ENCODE measurements around the gene SYCE3.

SYCE3 gene

GRCh38 chr22:50600538-50600937, 37.8 kb upstream of the SYCE3 start, which contains the start of gene MAPK8IP2:
TSS of gene MAPK8IP2 (plus strand) at chr22:50600793. CDS start at chr22:50600819, 26 bp downstream.
- no peak for DNase-seq (ENCODE audit: low spot score)

- no peak for DNase-seq (ENCODE audit: low spot score)
Observed at GRCh38 chr22:50599816-50600455, 37.2 kb upstream of the SYCE3 start.

- no peak for DNase-seq (ENCODE audit: low spot score)
Observed at GRCh38 chr22:50597097-50597496, 34.4 kb upstream of the SYCE3 start.

GRCh38 chr22:50595189-50595588, 32.5 kb upstream of the SYCE3 start:
- DNase-seq (ENCODE audit: low spot score) = peak; percentile 44

- no peak for DNase-seq (ENCODE audit: low spot score)
Observed at GRCh38 chr22:50587407-50587806, 24.7 kb upstream of the SYCE3 start.

- no peak for DNase-seq (ENCODE audit: low spot score)
Observed at GRCh38 chr22:50586416-50586815, 23.7 kb upstream of the SYCE3 start.

- no peak for DNase-seq (ENCODE audit: low spot score)
Observed at GRCh38 chr22:50585781-50586180, 23.1 kb upstream of the SYCE3 start.

GRCh38 chr22:50585238-50585637, 22.5 kb upstream of the SYCE3 start:
- no peak for DNase-seq (ENCODE audit: low spot score)

GRCh38 chr22:50584106-50585096, 21.7 kb upstream of the SYCE3 start:
- DNase-seq (ENCODE audit: low spot score) = no peak

- no peak for DNase-seq (ENCODE audit: low spot score)
Observed at GRCh38 chr22:50583294-50583861, 20.7 kb upstream of the SYCE3 start.

GRCh38 chr22:50582493-50583293, 20.0 kb upstream of the SYCE3 start, which contains the start of gene CHKB:
TSS of gene CHKB (minus strand) at chr22:50582849. CDS start at chr22:50582781, 68 bp downstream.
- DNase-seq (ENCODE audit: low spot score) = peak; percentile 99

GRCh38 chr22:50581950-50582492, 19.3 kb upstream of the SYCE3 start:
- DNase-seq (ENCODE audit: low spot score) = peak; percentile 40

- DNase-seq (ENCODE audit: low spot score) = no peak
Observed at GRCh38 chr22:50581031-50581949, 18.6 kb upstream of the SYCE3 start.

- DNase-seq (ENCODE audit: low spot score) = no peak
Observed at GRCh38 chr22:50579752-50580151, 17.0 kb upstream of the SYCE3 start.

GRCh38 chr22:50578776-50579310, 16.1 kb upstream of the SYCE3 start:
- no peak for DNase-seq (ENCODE audit: low spot score)

- no peak for DNase-seq (ENCODE audit: low spot score)
Observed at GRCh38 chr22:50577987-50578775, 15.5 kb upstream of the SYCE3 start, which contains the start of gene CPT1B. TSS of gene CPT1B (minus strand) at chr22:50578427. CDS start at chr22:50577915, 512 bp downstream.

- DNase-seq (ENCODE audit: low spot score) = no peak
Observed at GRCh38 chr22:50577697-50577986, 14.9 kb upstream of the SYCE3 start.

- no peak for DNase-seq (ENCODE audit: low spot score)
Observed at GRCh38 chr22:50576806-50577696, 14.3 kb upstream of the SYCE3 start.
